CD4-positive, alpha-beta T cell treated with Interleukin-4 for 1 hour (primary cell): ENCODE data around the gene MXRA8.

ENCODE experiments used
- DNase-seq, 2 donors: peaks; one replicate each; pipeline ENCODE4 v3.0.0-alpha.2; 2020 to 2022

MXRA8 gene

GRCh38 chr1:1306070-1306660 lies 52.2 kb downstream of the MXRA8 start:
- DNase-seq: no peak

DNA sequence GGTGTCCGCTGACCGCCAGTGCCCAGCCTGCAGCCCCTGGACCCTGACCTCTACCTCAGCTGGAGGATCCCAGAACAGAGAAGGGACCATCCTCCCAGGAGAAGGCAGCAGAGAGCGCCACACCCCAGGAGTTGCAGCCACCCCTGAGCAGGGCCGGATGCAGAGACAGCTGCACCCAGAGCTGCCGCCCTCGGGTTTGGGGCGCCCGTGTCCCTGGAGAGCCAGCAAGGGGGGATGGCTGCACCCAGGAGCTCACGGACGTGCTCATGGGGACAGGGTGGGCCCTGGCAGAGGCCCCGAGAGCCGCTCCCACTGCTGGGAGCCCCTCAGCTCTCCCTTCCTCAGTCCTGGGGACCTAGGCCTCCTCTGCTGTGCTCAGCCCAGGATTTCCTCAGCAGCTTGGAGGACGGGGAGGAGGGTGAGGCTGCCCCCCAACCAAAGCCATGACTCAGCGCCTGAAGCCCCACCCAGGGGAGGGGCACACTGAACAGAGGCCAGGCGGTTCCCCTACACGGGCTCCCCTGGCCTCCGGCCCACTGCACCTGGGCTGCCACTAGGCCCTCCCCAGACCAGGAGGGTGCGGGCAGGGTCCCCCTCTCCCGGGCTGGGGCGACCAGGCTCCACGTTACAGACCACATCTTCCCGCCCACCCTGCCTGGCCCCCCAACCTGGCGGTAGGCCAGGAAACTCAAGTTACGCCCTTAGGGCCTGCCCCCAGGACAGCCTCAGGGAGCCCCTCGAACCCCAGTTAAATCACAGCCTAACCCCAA lies 52.9 kb downstream of the MXRA8 start:
- peak; percentile 69 for DNase-seq

GRCh38 chr1:1304331-1305299 lies 53.7 kb downstream of the MXRA8 start:
- DNase-seq: no peak

- no peak for DNase-seq
Observed at GRCh38 chr1:1303736-1304135, 54.6 kb downstream of the MXRA8 start.

- no peak for DNase-seq
Observed at GRCh38 chr1:1302951-1303509, 55.3 kb downstream of the MXRA8 start.
